Thyroid gland (tissue), 4 donors: ENCODE results near the gene MICU2. TPM values are rescaled to one million over a fixed set of nuclear protein-coding genes. Genes with fewer than 3 reads are reported as not detected.

Experiments used
- DNase-seq, 2 donors: peaks; one replicate each; pipeline ENCODE4 v3.0.0-alpha.2; 2019
- H3K27ac ChIP-seq, 3 donors: fragments of 200-600 bp; sonication (generic); 1 replicate in 2 of 3; 2 replicates in 1 of 3; pipeline ENCODE4 v1.5.1; 2016 to 2019; ENCODE audit warnings: mild to moderate bottlenecking in 1 of 3, moderate library complexity in 1 of 3
- H3K27me3 ChIP-seq: fragments of 200-600 bp; sonication (generic); one replicate; pipeline ENCODE4 v1.5.1; 2019
- H3K36me3 ChIP-seq, 2 donors: fragments of 200-600 bp; sonication (generic); one replicate each; pipeline ENCODE4 v1.5.1; 2016 to 2019
- H3K4me1 ChIP-seq, 2 donors: fragments of 200-600 bp; sonication (generic); one replicate each; pipeline ENCODE4 v1.5.1; 2017 to 2019
- H3K4me3 ChIP-seq, 3 donors: fragments of 200-600 bp; sonication (generic); replicated peaks in 1 of 3; 1 replicate in 2 of 3; 2 replicates in 1 of 3; pipeline ENCODE4 v1.5.1; 2016; ENCODE audit warnings: mild to moderate bottlenecking in 1 of 3
- H3K9me3 ChIP-seq: fragments of 200-600 bp; sonication (generic); one replicate; pipeline ENCODE4 v1.5.1; 2017
- POLR2A ChIP-seq, 2 donors: fragments of 450-650 bp; IDR thresholded peaks; one replicate each; pipeline ENCODE4 v1.6.1; 2017; ENCODE audit warnings: antibody characterized with exemption in 2 of 2, mild to moderate bottlenecking in 2 of 2, moderate library complexity in 1 of 2
- WGBS, 2 donors: methylation state at CpG; one replicate each; pipeline ENCODE4 v1.1.5; 2017; 5-methylcytosine and 5-hydroxymethylcytosine counted together
- intact Hi-C: fragments of 100-400 bp; cut with DNase I; formaldehyde crosslinking; loops from one replicate; pipeline ENCODE4 v1.15.1; 2023
- total RNA-seq, 4 donors: library from RNA; depleted of rRNA; stranded (reverse); fragments of >200 nt; gene quantifications; one replicate each; pipeline ENCODE4 v1.2.3, GENCODE V29; 2016
- TF ChIP-seq, protein P1 (sequence below), 6 experiments: fragments of 200-600 bp in 3 of 6; fragments of 450-650 bp in 3 of 6; sonication (generic) in 3 of 6; IDR thresholded peaks; one replicate each; pipeline ENCODE4 v1.5.1; 2016 to 2019; ENCODE audit warnings: antibody characterized with exemption in 6 of 6, mild to moderate bottlenecking in 2 of 6, inconsistent platforms in 1 of 6, moderate library complexity in 1 of 6

MICU2 gene
- total RNA-seq, 4 donors from 2014 or later = 55.3 to 127 (median 92.9) TPM

DNA sequence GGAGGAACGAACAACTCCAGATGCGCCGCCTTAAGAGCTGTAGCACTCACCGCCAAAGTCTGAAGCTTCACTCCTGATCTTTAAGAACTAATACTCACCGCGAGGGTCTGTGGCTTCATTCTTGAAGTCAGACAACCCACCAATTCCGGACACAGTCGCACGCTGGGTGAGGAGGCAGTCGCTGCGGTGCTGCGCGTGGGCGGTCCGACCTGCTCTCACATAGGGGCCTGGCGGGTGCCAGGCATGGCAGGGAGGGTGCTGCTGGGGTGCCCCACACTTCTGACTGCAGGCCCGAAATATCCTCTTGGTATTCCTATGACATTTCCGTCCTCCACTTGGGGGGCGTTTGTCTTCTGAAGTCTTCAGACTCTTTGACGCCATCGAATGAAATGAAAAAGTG is 7.4 kb upstream of the MICU2 start:
- TF ChIP-seq, protein P1, sequence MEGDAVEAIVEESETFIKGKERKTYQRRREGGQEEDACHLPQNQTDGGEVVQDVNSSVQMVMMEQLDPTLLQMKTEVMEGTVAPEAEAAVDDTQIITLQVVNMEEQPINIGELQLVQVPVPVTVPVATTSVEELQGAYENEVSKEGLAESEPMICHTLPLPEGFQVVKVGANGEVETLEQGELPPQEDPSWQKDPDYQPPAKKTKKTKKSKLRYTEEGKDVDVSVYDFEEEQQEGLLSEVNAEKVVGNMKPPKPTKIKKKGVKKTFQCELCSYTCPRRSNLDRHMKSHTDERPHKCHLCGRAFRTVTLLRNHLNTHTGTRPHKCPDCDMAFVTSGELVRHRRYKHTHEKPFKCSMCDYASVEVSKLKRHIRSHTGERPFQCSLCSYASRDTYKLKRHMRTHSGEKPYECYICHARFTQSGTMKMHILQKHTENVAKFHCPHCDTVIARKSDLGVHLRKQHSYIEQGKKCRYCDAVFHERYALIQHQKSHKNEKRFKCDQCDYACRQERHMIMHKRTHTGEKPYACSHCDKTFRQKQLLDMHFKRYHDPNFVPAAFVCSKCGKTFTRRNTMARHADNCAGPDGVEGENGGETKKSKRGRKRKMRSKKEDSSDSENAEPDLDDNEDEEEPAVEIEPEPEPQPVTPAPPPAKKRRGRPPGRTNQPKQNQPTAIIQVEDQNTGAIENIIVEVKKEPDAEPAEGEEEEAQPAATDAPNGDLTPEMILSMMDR (IDR thresholded peaks at IDR 0.05) = no peak
- TF ChIP-seq POLR2A (IDR thresholded peaks at IDR 0.05) = no peak
- Histone ChIP-seq H3K9me3 (no peaks in the 10 kb centered on the region), H3K36me3 (no peaks in the 10 kb centered on the region), H3K4me1 (peaks cover 0 to 3% of the 10 kb centered on the region in 2 donors), H3K27ac (no peak overlapping the region), H3K4me3 (no peak overlapping the region), H3K27me3 (no peaks in the 10 kb centered on the region)
- no peak for DNase-seq
- 95 to 98% methylated on average over 18 to 21 of the region's 21 CpGs for WGBS, 2 donors
- intact Hi-C loops = no loop called here

DNA sequence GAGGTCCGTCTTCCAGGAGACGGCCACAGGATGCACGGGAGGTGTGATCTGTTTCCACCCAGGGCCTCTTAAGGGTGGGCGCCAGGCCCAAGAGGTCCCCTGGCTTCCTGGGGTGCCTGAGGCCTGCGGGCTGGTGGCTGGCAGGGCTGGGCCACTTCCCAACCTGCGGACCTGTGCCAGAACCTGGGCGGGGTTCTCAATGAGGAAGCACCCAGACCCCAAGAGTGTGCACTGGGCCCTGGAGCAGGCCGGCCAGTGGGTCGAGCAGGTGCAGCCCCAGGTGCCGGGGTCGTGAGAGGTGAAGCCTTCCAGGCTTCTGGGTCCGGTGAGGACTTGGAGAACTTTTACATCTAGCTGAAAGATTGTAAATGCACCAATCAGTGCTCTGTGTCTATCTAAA is 6.7 kb upstream of the MICU2 start:
- DNase-seq = no peak
- WGBS, 2 donors = 80 to 90% methylated on average over 1 to 9 of the region's 12 CpGs
- Histone ChIP-seq H3K4me1 (no peaks in the 10 kb centered on the region), H3K36me3 (no peaks in the 10 kb centered on the region), H3K27ac (no peak overlapping the region), H3K9me3 (no peaks in the 10 kb centered on the region), H3K27me3 (no peaks in the 10 kb centered on the region), H3K4me3 (no peak overlapping the region)
- TF ChIP-seq POLR2A (IDR thresholded peaks at IDR 0.05) = no peak
- TF ChIP-seq, protein P1 (IDR thresholded peaks at IDR 0.05) = no peak
- intact Hi-C loops = no loop called here

DNA sequence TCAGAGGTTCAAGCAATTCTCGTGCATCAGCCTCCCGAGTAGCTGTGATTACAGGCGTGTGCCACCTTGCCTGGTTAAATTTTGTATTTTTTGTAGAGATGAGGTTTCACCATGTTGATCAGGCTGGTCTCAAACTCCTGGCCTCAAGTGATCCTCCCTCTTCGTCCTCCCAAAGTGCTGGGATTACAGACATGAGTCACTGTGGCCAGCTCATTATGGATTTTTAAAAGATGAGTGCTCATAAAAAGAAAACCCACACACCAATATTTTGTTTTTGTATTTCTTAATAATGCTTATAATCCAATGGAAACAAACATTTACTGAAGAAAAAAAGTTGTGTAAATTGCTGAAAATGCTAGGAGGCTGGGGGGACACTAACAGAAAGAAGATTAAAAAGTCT is 5.0 kb upstream of the MICU2 start:
- no peaks in the 10 kb centered on the region for H3K27me3 ChIP-seq
- H3K27ac ChIP-seq = no peak overlapping the region
- no peak for TF ChIP-seq POLR2A (IDR thresholded peaks at IDR 0.05)
- TF ChIP-seq, protein P1 (IDR thresholded peaks at IDR 0.05) = no peak
- intact Hi-C loops = loop anchor here (10.0 kb wide), 1 partner anchor 154 kb away; the partner anchor contains the start of gene ZDHHC20
- no peaks in the 10 kb centered on the region for H3K9me3 ChIP-seq
- no peak overlapping the region for H3K4me3 ChIP-seq
- DNase-seq = no peak
- no peaks in the 10 kb centered on the region for H3K36me3 ChIP-seq
- no peaks in the 10 kb centered on the region for H3K4me1 ChIP-seq
- WGBS, 2 donors = 88 to 94% methylated on average over 4 of the region's 4 CpGs

- no peak for DNase-seq
- 67 to 72% methylated on average over 6 of the region's 6 CpGs for WGBS, 2 donors
- no peaks in the 10 kb centered on the region for H3K9me3 ChIP-seq
- no peak overlapping the region for H3K4me3 ChIP-seq
- H3K27me3 ChIP-seq = no peaks in the 10 kb centered on the region
- no peak for TF ChIP-seq POLR2A (IDR thresholded peaks at IDR 0.05)
- TF ChIP-seq, protein P1 (IDR thresholded peaks at IDR 0.05) = no peak
- no peak overlapping the region for H3K27ac ChIP-seq
- H3K4me1 ChIP-seq = peaks cover 0 to 6% of the 10 kb centered on the region in 2 donors
- no peaks in the 10 kb centered on the region for H3K36me3 ChIP-seq
- intact Hi-C loops = loop anchor here (10.0 kb wide), 1 partner anchor 152 kb away; the partner anchor contains the start of gene ZDHHC20
Observed at GRCh38 chr13:21606796-21607195, 2.8 kb upstream of the MICU2 start.

- H3K4me1 ChIP-seq = peaks cover 0 to 6% of the 10 kb centered on the region in 2 donors
- no peaks in the 10 kb centered on the region for H3K36me3 ChIP-seq
- no peak for DNase-seq
- H3K4me3 ChIP-seq = no peak overlapping the region
- no peak overlapping the region for H3K27ac ChIP-seq
- TF ChIP-seq, protein P1 (IDR thresholded peaks at IDR 0.05) = no peak
- TF ChIP-seq POLR2A (IDR thresholded peaks at IDR 0.05) = no peak
- no peaks in the 10 kb centered on the region for H3K27me3 ChIP-seq
- intact Hi-C loops = loop anchor here (10.0 kb wide), 1 partner anchor 151 kb away; the partner anchor contains the start of gene ZDHHC20
- no peaks in the 10 kb centered on the region for H3K9me3 ChIP-seq
- WGBS, 2 donors = 84 to 85% methylated on average over 2 of the region's 2 CpGs
Observed at GRCh38 chr13:21606251-21606650, 2.3 kb upstream of the MICU2 start.
